ENCODE results near the gene TMEM98.
"Not testable (repeated sequence)": the region's sequence is repeated elsewhere in the genome, so short reads cannot be mapped to it uniquely, and the experiment has no call there.

The TMEM98 gene

DNA sequence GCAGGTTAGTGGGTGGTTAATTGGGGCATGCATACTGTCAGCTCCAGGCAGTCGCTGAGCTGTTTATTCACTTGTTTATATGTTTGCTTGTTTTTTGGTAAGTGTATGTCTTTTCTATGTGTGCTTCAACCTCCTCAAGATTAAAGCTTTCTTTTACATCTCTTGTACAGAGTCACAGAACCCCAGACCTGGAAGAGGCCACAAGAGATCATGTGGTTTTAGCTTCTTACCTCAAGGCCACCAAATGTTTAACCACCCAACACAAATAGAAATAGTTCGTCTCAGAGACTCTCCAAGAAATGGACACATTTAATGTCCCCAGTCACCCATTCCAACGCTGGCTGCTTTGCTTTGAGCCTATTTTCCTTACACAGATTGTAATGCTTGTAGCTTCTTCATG lies 11.8 kb upstream of the TMEM98 start:
- no peak for DNase-seq

DNA sequence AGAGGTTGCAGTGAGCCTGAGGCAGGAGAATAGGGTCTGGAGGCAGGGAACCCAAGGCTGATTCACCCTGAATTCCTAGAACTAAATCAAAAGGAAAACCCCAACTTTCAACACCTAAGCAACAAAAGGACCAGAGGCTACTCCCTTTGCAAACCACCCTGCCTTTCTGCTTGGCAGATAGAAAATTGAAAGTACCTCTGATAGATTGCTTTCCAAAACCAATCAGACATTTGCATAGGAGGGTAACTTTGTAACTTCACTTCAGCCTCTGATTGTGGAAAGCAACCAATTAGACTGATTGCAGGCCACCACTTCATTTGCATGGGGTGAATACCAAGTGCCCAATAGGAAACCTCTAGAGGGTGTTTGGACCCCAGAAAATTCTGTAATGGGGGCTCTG lies 10.9 kb upstream of the TMEM98 start:
- no peak for DNase-seq

DNA sequence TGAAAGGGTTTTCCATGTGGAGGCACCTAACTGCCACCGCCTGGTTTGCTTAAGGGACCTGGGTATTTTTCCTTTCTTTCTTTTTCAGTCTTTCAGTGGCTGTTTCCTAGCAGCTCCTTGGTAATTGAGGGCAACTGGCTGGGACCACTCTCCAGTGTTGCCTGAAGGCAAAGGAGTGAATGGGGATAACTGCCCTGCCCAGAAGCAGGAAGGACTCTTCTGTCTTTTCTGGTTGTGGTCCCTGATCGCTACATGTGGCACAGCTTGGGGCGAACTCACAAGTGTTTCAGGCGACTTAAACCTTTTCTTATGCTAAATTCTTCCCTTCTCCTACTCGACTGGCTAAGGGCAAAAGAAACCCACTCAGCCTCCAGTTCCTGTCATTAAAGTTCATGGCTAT lies 10.1 kb upstream of the TMEM98 start:
- no peak for DNase-seq

DNA sequence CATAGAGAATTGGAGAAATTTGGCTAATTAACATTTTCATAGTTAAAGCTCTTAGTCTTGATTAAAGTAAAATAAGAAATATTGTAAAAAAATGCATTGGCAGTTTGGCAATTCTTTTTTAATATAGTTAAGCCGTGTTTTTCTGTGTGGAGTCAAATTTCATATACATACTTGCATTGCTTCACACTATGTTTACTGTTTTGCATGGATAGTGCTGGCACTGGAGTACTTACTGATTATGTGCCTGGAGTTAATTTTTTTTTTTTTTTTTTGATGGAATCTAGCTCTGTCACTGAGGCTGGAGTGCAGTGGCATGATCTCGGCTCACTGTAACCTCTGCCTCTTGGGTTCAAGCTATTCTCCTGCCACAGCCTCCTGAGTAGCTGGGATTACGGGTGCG lies 8.1 kb upstream of the TMEM98 start:
- DNase-seq, result not testable (repeated sequence)

- no peak for DNase-seq
Measured at GRCh38 chr17:32920293-32920692, 7.7 kb upstream of the TMEM98 start.

GRCh38 chr17:32921017-32921416 lies 6.9 kb upstream of the TMEM98 start:
- no peak for DNase-seq

DNA sequence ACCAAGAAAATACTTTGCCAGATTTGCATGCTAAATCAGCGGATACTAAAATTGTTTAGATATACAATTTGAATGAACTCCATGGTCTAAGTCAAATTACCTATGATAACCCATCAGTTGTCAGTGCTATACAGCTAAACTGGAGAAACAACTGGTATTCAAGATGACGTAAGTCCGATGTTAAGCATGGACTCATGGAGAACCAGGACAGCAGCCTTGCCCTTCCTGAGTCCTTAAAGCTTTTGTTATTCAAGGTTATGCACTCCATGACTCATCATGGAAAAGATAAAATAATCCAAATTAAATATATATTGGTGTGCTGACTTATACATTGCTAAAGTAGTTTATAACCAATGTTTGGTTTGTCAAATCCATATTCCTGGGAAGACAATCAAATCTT lies 4.0 kb upstream of the TMEM98 start:
- DNase-seq, result not testable (repeated sequence)

GRCh38 chr17:32926183-32926582 lies 1.8 kb upstream of the TMEM98 start:
- DNase-seq, result no peak

- DNase-seq, result not testable (repeated sequence)
Measured at GRCh38 chr17:32926789-32927188, 1.2 kb upstream of the TMEM98 start.

DNA sequence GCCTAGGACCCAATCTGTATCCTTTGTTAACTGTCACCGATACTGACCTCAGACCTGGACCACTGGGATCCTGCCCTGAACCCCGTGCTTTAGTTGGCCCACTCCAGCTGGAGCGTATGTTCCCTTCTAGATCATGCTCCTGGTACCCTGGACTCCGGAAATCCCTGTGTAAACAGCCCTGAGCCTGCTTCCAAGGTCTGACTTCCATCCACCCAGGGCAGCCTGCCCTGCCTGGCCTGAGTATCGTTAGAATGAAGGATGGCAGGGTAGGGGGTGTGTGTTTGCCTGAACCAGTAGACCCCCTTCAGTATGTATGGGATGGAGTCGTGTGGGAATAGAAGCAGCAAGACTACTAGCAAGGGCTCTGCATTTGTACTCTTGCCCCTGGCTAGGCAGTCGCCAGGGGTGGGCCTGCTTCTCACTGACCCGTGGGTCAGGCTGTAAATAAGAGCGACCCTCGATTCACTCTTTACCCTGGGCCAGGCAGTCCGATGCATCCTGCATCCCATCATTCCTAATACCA lies 691 bp upstream of the TMEM98 start:
- DNase-seq, result no peak

DNA sequence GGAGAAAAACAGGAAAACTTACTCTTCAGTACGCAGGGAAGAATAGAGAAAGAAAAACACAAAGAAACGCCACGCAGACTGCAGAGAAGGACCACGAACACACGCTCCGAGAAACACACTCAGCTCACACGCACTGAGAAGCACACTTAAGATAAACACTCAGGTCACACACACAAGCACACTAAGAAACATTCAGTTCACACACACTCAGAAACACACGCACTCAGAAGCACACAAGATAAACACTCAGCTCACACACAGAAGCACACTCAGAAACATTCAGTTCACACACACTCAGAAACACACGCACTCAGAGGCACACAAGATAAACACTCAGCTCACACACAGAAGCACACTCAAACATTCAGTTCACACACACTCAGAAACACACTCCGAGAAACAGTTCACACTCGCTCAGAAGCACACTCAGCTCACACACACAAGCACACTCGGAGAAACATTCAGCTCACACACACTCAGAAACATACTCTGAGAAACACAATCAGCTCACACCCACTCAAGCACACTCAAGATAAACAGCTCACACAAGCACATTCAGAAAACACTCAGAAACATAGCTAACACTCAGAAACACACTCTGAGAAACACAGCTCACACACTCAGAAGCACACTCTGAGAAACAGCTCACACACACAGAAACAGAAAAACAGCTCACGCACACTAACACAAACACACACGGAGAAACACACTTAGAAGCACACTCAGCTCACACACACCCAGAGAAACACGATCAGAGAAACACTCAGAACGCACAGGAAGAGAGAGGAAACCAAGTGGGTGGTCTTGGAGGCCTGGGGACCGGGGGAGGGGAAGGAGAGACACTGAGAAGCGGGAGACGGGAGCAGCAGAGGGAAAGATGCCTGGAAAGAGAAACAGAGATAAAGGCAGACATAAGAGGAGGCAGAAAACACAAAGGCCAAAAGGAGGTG lies 908 bp downstream of the TMEM98 start:
- no peak for DNase-seq

DNA sequence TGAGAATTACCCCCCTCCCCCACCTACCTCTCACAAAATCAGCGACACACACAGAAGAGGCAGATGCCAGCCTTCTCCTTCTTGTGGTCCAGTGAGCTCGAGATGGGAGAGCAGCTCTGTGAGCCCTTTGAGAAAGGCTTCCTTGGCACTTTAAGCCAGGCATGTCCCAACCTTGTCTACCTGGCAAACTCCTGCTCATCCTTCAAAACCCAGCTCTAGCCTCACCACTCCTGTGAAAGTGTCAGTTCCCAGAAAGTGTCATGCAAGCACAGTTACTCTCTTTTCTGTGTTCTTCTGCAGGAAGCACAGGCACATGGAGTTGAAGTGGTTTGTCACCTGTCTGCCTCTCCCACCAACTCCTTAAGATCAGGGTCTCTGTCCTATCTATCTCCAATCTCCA lies 1.6 kb downstream of the TMEM98 start:
- DNase-seq, result no peak

GRCh38 chr17:32930512-32930911 lies 2.6 kb downstream of the TMEM98 start:
- no peak for DNase-seq

DNA sequence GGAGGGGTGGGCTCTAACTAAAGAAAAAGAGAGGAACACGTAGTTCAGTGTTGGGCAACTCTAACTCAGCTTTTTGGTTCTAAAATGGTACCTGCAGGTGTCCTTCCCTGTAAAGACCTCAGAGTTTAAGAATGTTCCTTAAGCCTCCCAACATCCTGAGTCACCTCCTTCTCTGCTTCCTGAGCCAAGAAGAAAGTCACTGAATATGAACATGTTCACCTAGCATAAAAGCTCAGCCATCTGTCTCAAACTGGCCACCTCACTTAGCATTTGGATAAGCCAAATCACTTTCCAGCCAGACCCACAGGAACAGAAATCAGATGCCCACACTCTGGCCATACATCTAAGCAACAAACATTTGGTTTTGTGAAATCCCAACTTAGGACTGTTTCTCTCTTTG lies 3.7 kb downstream of the TMEM98 start:
- no peak for DNase-seq

GRCh38 chr17:32933881-32934280 lies 5.9 kb downstream of the TMEM98 start:
- DNase-seq, result no peak

DNA sequence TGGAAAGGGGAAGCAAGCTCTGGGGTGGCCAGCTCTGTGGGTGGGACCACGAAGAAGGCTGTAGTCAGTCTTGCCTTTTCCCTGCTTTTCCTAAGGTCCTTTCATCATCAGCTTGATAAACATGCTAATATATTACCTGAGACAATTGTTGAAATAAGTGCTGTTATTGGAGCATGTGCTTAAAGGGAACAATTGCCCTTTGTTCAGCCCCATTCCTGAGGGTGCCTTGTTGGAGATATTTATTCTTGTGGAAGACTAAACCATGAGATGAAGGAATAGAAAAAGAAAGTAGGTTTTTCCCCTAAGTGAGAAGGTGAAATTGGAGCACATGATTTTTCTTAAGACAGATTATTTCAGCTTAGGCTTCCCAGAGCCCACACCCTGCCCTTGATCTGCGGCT lies 7.8 kb downstream of the TMEM98 start:
- no peak for DNase-seq

- no peak for DNase-seq
Measured at GRCh38 chr17:32936186-32936893, 8.4 kb downstream of the TMEM98 start.

GRCh38 chr17:32936894-32937500 lies 9.0 kb downstream of the TMEM98 start:
- DNase-seq, result no peak

DNA sequence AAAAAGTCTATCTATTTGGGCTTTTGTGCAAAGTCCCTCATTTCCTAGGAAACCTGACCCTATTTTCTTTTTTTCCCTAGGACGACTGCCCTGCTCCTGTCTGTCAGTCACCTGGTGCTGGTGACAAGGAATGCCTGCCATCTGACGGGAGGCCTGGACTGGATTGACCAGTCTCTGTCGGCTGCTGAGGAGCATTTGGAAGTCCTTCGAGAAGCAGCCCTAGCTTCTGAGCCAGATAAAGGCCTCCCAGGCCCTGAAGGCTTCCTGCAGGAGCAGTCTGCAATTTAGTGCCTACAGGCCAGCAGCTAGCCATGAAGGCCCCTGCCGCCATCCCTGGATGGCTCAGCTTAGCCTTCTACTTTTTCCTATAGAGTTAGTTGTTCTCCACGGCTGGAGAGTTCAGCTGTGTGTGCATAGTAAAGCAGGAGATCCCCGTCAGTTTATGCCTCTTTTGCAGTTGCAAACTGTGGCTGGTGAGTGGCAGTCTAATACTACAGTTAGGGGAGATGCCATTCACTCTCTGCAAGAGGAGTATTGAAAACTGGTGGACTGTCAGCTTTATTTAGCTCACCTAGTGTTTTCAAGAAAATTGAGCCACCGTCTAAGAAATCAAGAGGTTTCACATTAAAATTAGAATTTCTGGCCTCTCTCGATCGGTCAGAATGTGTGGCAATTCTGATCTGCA lies 12.9 kb downstream of the TMEM98 start:
- no peak for DNase-seq

GRCh38 chr17:32941419-32942032 lies 13.6 kb downstream of the TMEM98 start:
- DNase-seq, result no peak

DNA sequence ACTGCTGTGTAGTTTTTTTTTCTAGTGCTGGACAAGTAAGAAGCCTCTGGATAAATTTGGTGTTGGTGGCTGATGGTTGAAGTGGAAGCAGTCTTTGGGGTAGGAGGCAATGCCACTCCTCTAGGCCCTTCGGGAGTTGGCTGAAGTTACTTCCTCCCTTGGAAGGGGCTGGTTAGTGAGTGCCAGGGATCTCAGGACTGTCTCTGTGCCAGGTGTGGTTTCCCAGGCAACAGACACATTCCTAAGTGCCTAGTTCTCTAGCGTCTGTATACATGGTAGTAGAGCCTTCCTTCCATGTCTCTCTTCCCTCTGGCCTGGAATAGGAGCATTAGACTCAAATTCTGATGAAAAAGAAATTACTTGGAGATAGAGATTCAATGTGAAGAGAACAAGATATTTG lies 15.3 kb downstream of the TMEM98 start:
- no peak for DNase-seq

- DNase-seq, result no peak
Measured at GRCh38 chr17:32943647-32944191, 15.8 kb downstream of the TMEM98 start.
